Cardiac septum (tissue), 1 donor: ENCODE results near the gene PPDPF. TPM values are rescaled to one million over a fixed set of nuclear protein-coding genes. Genes with fewer than 3 reads are reported as not detected.

Experiments used
- DNase-seq: peaks from one replicate; pipeline ENCODE4 v3.0.0-alpha.2; 2020; ENCODE audit warnings: low spot score
- intact Hi-C: fragments of 100-400 bp; cut with DNase I; formaldehyde crosslinking; loops from one replicate; pipeline ENCODE4 v1.14.0; 2022
- total RNA-seq: library from RNA; stranded (reverse); fragmentation: NEBNext Ultra II Directional; extraction: Animal tissue kit (Norgen Biotek cat#: 25700); gene quantifications from one replicate; pipeline ENCODE4 v1.2.1, GENCODE V29; 2021
- donor health status: DM: no; HTN: no; CAD: no.

Gene PPDPF
- total RNA-seq, 1 donor from 2014 or later: 438 TPM

GRCh38 chr20:63486300-63486855 lies 34.2 kb upstream of the PPDPF start:
- intact Hi-C loops: no loop called here
- DNase-seq: no peak

- intact Hi-C loops: no loop called here
- no peak for DNase-seq
These were observed 33.3 kb upstream of the PPDPF start for GRCh38 chr20:63487116-63487764.

- intact Hi-C loops: no loop called here
- DNase-seq: no peak
These were observed 32.8 kb upstream of the PPDPF start for GRCh38 chr20:63487781-63488241.

GRCh38 chr20:63488315-63489251 lies 32.0 kb upstream of the PPDPF start:
- intact Hi-C loops: no loop called here
- no peak for DNase-seq

GRCh38 chr20:63490416-63490815 lies 30.1 kb upstream of the PPDPF start:
- intact Hi-C loops: loop anchor here (5.0 kb wide), 1 partner anchor 48 kb away; no protein-coding TSS in a partner anchor
- no peak for DNase-seq

- intact Hi-C loops: loop anchor here (5.0 kb wide), 1 partner anchor 49 kb away; no protein-coding TSS in a partner anchor
These were observed 29.5 kb upstream of the PPDPF start for GRCh38 chr20:63491078-63491477.

GRCh38 chr20:63491635-63492230 lies 28.8 kb upstream of the PPDPF start:
- no peak for DNase-seq
- intact Hi-C loops: loop anchor here (5.0 kb wide), 1 partner anchor 49 kb away; no protein-coding TSS in a partner anchor

More at GRCh38 chr20:63491078-63491477, 29.5 kb upstream of the PPDPF start:
- DNase-seq: no peak

GRCh38 chr20:63492518-63492917 lies 28.0 kb upstream of the PPDPF start:
- intact Hi-C loops: loop anchor here (5.0 kb wide), 1 partner anchor 50 kb away; no protein-coding TSS in a partner anchor
- no peak for DNase-seq

- no peak for DNase-seq
- intact Hi-C loops: loop anchor here (5.0 kb wide), 1 partner anchor 51 kb away; no protein-coding TSS in a partner anchor
These were observed 27.6 kb upstream of the PPDPF start for GRCh38 chr20:63492982-63493381.

- DNase-seq: no peak
- intact Hi-C loops: loop anchor here (5.0 kb wide), 1 partner anchor 51 kb away; no protein-coding TSS in a partner anchor
These were observed 27.0 kb upstream of the PPDPF start for GRCh38 chr20:63493563-63494020.

GRCh38 chr20:63494084-63494419 lies 26.5 kb upstream of the PPDPF start:
- DNase-seq: no peak
- intact Hi-C loops: loop anchor here (5.0 kb wide), 1 partner anchor 52 kb away; no protein-coding TSS in a partner anchor

GRCh38 chr20:63494420-63495166 lies 26.0 kb upstream of the PPDPF start:
- no peak for DNase-seq

GRCh38 chr20:63495167-63495720 lies 25.3 kb upstream of the PPDPF start:
- no peak for DNase-seq
- intact Hi-C loops: no loop called here

More at GRCh38 chr20:63494420-63495166, 26.0 kb upstream of the PPDPF start:
- intact Hi-C loops: loop anchor here (5.0 kb wide), 1 partner anchor 52 kb away; no protein-coding TSS in a partner anchor

GRCh38 chr20:63495741-63496595 lies 24.6 kb upstream of the PPDPF start:
- peak; percentile 89 for DNase-seq
- intact Hi-C loops: loop anchor here (1.0 kb wide), 1 partner anchor 24 kb away; the partner anchor contains the start of gene PPDPF

- DNase-seq: no peak
- intact Hi-C loops: loop anchor here (1.0 kb wide), 1 partner anchor 24 kb away; the partner anchor contains the start of gene PPDPF
These were observed 23.9 kb upstream of the PPDPF start for GRCh38 chr20:63496596-63497120.

- intact Hi-C loops: no loop called here
- no peak for DNase-seq
These were observed 23.2 kb upstream of the PPDPF start for GRCh38 chr20:63497138-63497945.
